Thymus (tissue), 11 donors: ENCODE results near the gene PPP3CB. TPM values are rescaled to one million over a fixed set of nuclear protein-coding genes. Genes with fewer than 3 reads are reported as not detected.

Experiments
- DNase-seq, 9 donors: peaks; one replicate each; pipeline ENCODE4 v3.0.0-alpha.2; 2013; ENCODE audit warnings: low spot score in 9 of 9, low read depth in 6 of 9, missing footprints in 1 of 9
- H3K27ac ChIP-seq, 2 donors: one replicate each; pipeline ENCODE4 v1.5.1; 2013; ENCODE audit warnings: control low read depth in 1 of 2, low read depth in 1 of 2, low read length in 1 of 2, mild to moderate bottlenecking in 1 of 2, moderate library complexity in 1 of 2
- H3K27me3 ChIP-seq, 2 donors: one replicate each; pipeline ENCODE4 v1.5.1; 2013; ENCODE audit warnings: low read length in 1 of 2; ENCODE audit not compliant: control insufficient read depth in 2 of 2, insufficient read depth in 1 of 2
- H3K36me3 ChIP-seq, 2 donors: one replicate each; pipeline ENCODE4 v1.5.1; 2013; ENCODE audit warnings: low read length in 1 of 2, mild to moderate bottlenecking in 1 of 2, moderate library complexity in 1 of 2; ENCODE audit not compliant: control insufficient read depth in 2 of 2, insufficient read depth in 2 of 2
- H3K4me1 ChIP-seq, 2 donors: one replicate each; pipeline ENCODE4 v1.5.1; 2013; ENCODE audit warnings: low read length in 2 of 2; ENCODE audit not compliant: control insufficient read depth in 2 of 2, insufficient read depth in 2 of 2
- H3K4me3 ChIP-seq, 2 donors: one replicate each; pipeline ENCODE4 v1.5.1; 2013; ENCODE audit warnings: low read length in 2 of 2, control low read depth in 1 of 2, mild to moderate bottlenecking in 1 of 2
- H3K9me3 ChIP-seq, 2 donors: one replicate each; pipeline ENCODE4 v1.5.1; 2013; ENCODE audit warnings: low read length in 1 of 2, mild to moderate bottlenecking in 1 of 2; ENCODE audit not compliant: control insufficient read depth in 2 of 2, insufficient read depth in 1 of 2
- WGBS: extraction: QIAGEN DNeasy Blood & Tissue Kit; methylation state at CpG from one replicate; pipeline ENCODE4 v1.1.7; 2013; 5-methylcytosine and 5-hydroxymethylcytosine counted together
- polyA plus RNA-seq: library from polyadenylated mRNA; stranded (reverse); fragments of 200-250 nt; gene quantifications from one replicate; pipeline ENCODE4 v1.2.3, GENCODE V29; 2013
- total RNA-seq: library from RNA; stranded (reverse); fragments of 120-200 nt; gene quantifications from one replicate; pipeline ENCODE4 v1.2.4, GENCODE V29; 2013
- donor health status: healthy.

PPP3CB gene
- total and polyA plus RNA-seq, 2 donors, result 14.7 to 49.4 TPM

GRCh38 chr10:73517166-73517888, 21.5 kb upstream of the PPP3CB start:
- no peak for DNase-seq
- no peaks in the 10 kb centered on the region for H3K27me3 ChIP-seq
- H3K36me3 ChIP-seq, result peaks cover 3 to 4% of the 10 kb centered on the region in 2 donors
- no peaks in the 10 kb centered on the region for H3K9me3 ChIP-seq
- H3K27ac ChIP-seq, result no peak overlapping the region
- 97% methylated on average over 4 of the region's 4 CpGs for WGBS
- no peaks in the 10 kb centered on the region for H3K4me1 ChIP-seq
- H3K4me3 ChIP-seq, result no peak overlapping the region

GRCh38 chr10:73512207-73512743, 16.5 kb upstream of the PPP3CB start:
- 99% methylated on average over 4 of the region's 4 CpGs for WGBS
- Histone ChIP-seq H3K4me3 (no peak overlapping the region), H3K27ac (no peak overlapping the region), H3K36me3 (peaks cover 2 to 3% of the 10 kb centered on the region in 2 donors), H3K9me3 (no peaks in the 10 kb centered on the region), H3K27me3 (no peaks in the 10 kb centered on the region), H3K4me1 (no peaks in the 10 kb centered on the region)
- no peak for DNase-seq

- H3K4me3 ChIP-seq, result no peak overlapping the region
- H3K4me1 ChIP-seq, result no peaks in the 10 kb centered on the region
- WGBS, result 96% methylated on average over 5 of the region's 5 CpGs
- peaks cover 0 to 6% of the 10 kb centered on the region in 2 donors for H3K36me3 ChIP-seq
- H3K27me3 ChIP-seq, result no peaks in the 10 kb centered on the region
- DNase-seq, result no peak
- H3K9me3 ChIP-seq, result no peaks in the 10 kb centered on the region
- H3K27ac ChIP-seq, result no peak overlapping the region
Measured at GRCh38 chr10:73509695-73510094, 13.9 kb upstream of the PPP3CB start.

GRCh38 chr10:73506491-73506890, 10.7 kb upstream of the PPP3CB start:
- H3K27me3 ChIP-seq, result no peaks in the 10 kb centered on the region
- DNase-seq, result no peak
- WGBS, result 87% methylated on average over 1 of the region's 1 CpG
- no peaks in the 10 kb centered on the region for H3K9me3 ChIP-seq
- no peak overlapping the region for H3K4me3 ChIP-seq
- no peak overlapping the region for H3K27ac ChIP-seq
- H3K4me1 ChIP-seq, result peaks cover 0 to 1% of the 10 kb centered on the region in 2 donors
- peaks cover 0 to 7% of the 10 kb centered on the region in 2 donors for H3K36me3 ChIP-seq

GRCh38 chr10:73506074-73506473, 10.2 kb upstream of the PPP3CB start:
- H3K27me3 ChIP-seq, result no peaks in the 10 kb centered on the region
- H3K36me3 ChIP-seq, result peaks cover 0 to 7% of the 10 kb centered on the region in 2 donors
- DNase-seq, result no peak
- H3K27ac ChIP-seq, result no peak overlapping the region
- H3K4me3 ChIP-seq, result no peak overlapping the region
- peaks cover 0 to 3% of the 10 kb centered on the region in 2 donors for H3K4me1 ChIP-seq
- H3K9me3 ChIP-seq, result no peaks in the 10 kb centered on the region

- Histone ChIP-seq H3K27me3 (no peaks in the 10 kb centered on the region), H3K9me3 (no peaks in the 10 kb centered on the region), H3K4me1 (peaks cover 0 to 3% of the 10 kb centered on the region in 2 donors), H3K27ac (no peak overlapping the region), H3K4me3 (no peak overlapping the region), H3K36me3 (peaks cover 0 to 11% of the 10 kb centered on the region in 2 donors)
- DNase-seq, result no peak
- WGBS, result 97% methylated on average over 1 of the region's 1 CpG
Measured at GRCh38 chr10:73503037-73503436, 7.2 kb upstream of the PPP3CB start.

- Histone ChIP-seq H3K36me3 (peaks cover 0 to 11% of the 10 kb centered on the region in 2 donors), H3K27me3 (no peaks in the 10 kb centered on the region), H3K9me3 (no peaks in the 10 kb centered on the region), H3K4me1 (peaks cover under 1 to 3% of the 10 kb centered on the region in 2 donors), H3K27ac (no peak overlapping the region), H3K4me3 (no peak overlapping the region)
- no peak for DNase-seq
Measured at GRCh38 chr10:73501651-73502050, 5.8 kb upstream of the PPP3CB start.

- no peaks in the 10 kb centered on the region for H3K9me3 ChIP-seq
- no peak for DNase-seq
- no peaks in the 10 kb centered on the region for H3K27me3 ChIP-seq
- H3K36me3 ChIP-seq, result peaks cover 0 to 4% of the 10 kb centered on the region in 2 donors
- over 99% methylated on average over 2 of the region's 2 CpGs for WGBS
- H3K4me3 ChIP-seq, result no peak overlapping the region
- H3K27ac ChIP-seq, result no peak overlapping the region
- peaks cover 12% of the 10 kb centered on the region in 2 donors for H3K4me1 ChIP-seq
Measured at GRCh38 chr10:73497623-73498022, 1.8 kb upstream of the PPP3CB start.

GRCh38 chr10:73495226-73495883, 469 bp downstream of the PPP3CB start:
- Histone ChIP-seq H3K4me1 (peaks cover 10 to 12% of the 10 kb centered on the region in 2 donors), H3K36me3 (peaks cover 0 to 4% of the 10 kb centered on the region in 2 donors), H3K4me3 (peak overlapping the region; percentile 88 to 98), H3K27ac (peak overlapping the region; percentile 94 to 97), H3K9me3 (no peaks in the 10 kb centered on the region), H3K27me3 (no peaks in the 10 kb centered on the region)
- WGBS, result under 1% methylated on average over 55 of the region's 55 CpGs
- DNase-seq, result peak; percentile 41 to 85 (median 68)
